Muscle of arm (tissue), 12 donors: ENCODE measurements around the gene WBP1. TPM values are rescaled to one million over a fixed set of nuclear protein-coding genes. Genes with fewer than 3 reads are reported as not detected.
"Not testable (repeated sequence)": the region's sequence is repeated elsewhere in the genome, so short reads cannot be mapped to it uniquely, and the experiment has no call there.

Experiments
- DNase-seq: peaks from one replicate; pipeline ENCODE4 v3.0.0-alpha.2; 2013
- polyA plus RNA-seq, 12 donors: library from polyadenylated mRNA; unstranded; fragments of 120-200 nt; gene quantifications; one replicate each; pipeline ENCODE4 v1.2.1, GENCODE V29; 2013; ENCODE audit not compliant: insufficient read length in 12 of 12

WBP1 gene
- polyA plus RNA-seq, 12 donors = 41.4 to 76.6 (median 52.2) TPM; not detected in 1

DNA sequence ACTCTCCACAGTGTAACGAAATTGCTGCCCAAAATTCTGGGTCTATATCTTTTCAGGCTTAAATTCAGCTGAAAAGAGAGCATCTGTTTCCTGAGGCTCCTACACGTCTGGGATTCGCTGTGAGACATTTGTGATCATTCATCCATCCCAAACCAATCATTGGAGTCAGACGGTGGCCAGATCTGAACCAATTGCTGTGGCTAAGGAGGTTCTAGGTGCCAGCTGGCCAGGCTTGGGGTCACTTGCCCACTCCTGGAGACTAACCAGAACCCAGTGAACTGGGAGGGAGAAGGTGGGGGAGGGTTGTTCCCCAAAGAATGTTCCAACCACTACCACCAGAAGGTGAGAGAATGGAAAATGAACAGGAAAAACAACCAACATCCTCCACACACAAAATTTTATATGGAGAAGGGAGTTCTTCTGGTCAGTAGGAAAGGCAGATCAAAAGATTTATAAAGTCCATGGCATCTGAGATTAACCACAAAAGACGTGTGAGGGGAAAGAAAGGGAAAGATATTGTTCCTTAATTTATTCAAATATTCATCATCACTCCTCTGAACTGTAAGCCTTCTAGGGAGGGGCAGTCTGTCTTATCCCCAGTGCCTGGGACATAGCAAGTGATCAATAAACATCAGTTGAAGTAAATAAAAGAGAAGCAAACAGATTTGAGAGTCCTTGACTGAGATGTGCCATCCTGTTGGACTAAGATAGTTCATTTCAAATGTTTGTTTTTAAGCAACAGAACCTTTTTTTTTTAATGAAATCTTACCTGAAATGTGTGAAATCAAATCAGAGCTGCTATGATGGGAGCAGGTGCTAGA is 13.5 kb upstream of the WBP1 start:
- DNase-seq = no peak

DNA sequence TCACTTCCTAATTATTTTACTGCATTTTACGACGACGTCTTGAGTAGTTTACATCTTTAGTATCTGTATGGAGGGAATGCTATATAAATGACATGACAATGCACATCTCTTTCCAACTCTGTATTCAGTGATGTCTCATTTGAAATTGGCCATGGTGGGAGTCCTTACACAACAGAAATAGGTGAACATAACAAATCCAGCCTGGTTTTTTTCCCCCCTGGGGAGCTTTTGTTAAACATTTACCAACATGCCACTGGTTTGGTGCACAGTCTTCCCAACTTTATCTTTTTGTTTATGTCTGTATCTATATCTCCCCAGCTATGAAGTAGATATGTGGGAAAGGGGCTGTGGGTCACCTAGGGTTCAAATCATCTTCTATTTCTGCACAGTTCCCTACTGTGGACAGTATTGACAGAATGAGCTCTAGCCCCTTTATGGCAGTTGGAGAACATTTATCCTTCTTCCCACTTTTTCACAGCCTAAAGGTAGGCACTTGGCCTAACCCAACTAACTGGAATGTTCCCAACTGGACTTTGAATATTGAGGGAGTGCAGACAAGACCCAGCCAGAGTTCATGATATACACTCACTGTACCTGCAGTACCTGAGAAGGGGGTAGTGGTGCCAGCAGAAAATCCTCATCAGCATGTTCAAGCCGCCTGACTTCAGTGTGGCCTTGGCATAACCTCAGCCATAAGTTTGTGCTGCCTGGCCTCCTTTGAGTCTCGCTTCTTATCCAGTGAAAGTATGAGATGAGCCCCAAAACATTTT is 10.8 kb upstream of the WBP1 start:
- no peak for DNase-seq

DNA sequence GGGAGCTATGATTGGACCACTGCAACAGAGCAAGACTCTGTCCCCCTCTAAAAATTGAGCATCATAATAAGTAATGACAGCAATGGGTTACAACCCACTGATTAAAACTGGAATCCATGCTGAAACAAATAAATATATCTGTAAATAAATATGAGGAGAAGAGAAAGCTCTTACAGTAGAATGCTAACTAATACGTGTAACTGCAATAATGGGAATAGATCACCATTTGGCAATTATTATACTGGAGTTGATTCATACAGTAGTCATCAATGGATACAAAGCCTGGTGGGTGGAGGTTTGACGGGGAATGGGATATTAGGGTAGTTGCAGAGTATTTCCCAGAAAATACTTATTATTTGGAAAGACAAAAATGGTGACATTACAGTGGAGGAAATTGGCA is 9.5 kb upstream of the WBP1 start:
- no peak for DNase-seq

DNA sequence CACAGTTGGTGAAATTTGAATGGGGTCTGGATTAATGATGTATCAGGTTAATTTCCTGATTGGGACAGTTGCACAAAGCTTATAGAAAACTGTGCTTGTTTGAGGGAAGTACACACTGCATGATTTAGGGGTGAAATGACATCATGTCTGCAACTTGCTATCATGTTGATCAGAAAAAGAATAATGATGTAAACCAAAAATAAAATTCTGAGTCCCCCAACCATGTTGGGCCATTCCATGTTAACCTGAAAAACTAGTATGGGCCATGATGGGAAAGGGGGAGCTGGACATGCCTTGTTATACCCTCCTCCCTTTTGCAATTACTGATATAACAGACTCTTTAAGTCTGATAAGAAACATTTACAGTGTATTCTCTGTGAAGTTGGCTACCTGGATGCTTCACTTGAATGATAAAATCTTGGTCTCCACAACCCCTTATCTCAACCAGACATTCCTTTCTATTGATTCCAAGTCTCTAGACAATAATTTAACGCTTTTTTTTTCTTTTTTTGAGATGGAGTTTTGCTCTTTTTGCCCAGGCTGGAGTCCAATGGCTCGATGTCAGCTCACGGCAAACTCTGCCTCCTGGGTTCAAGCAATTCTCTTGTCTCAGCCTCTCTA is 7.6 kb upstream of the WBP1 start:
- no peak for DNase-seq

DNA sequence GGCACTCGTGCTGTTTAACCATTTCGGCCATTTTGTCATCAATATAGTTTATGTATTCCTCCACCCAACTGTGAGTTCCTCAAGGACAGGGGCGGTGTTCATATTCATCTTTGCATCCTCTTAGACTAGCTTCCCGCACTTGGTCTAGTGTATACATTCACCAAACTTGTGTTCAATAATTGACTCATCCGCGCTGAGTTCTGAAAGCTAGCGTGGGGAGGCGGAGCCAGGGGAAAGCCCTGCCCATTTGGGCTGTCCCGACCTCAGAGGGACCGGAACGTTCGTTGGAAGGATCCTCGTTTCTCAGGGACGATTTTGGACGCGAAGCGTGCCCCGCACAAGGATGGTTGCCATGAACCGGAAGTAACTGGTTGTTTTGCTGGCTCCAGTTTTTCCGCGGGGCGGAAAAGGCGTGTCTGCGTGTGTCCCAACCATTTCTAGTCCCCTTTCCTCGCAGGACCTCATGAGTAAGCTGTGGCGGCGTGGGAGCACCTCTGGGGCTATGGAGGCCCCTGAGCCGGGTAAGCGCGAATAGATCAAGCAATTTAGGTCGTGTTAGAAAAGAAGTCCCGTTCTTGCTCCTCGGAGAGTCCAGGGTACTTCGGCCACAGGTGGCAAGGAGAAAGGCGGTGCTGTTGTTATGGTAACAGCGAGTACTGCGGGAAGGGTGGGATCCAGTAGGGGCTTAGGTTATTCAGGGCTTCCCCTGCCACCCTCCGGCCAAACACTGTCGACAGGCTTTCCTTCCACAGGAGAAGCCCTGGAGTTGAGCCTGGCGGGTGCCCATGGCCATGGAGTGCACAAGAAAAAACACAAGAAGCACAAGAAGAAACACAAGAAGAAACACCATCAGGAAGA is 3.4 kb upstream of the WBP1 start, which contains the start of gene INO80B:
Gene INO80B, plus strand, starts transcription at position 434 of the 858 bp plus-strand sequence. Its CDS starts 30 bp downstream, at position 464.
- peak; percentile 99 for DNase-seq

DNA sequence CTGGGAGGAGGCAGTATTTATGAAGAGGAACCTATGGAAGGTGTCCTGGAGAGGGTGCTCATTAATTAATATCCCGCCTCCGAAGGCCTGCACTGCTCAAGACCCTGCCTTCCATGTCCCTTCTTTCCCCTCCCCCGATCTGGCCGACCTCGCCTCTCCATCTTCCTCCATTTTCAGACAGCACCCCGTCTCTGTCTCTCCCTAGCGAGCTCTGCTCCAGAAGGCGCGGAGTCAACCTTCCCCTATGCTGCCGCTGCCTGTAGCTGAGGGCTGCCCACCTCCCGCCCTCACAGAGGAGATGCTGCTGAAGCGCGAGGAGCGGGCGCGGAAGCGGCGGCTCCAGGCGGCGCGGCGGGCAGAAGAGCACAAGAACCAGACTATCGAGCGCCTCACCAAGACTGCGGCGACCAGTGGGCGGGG is 1.1 kb upstream of the WBP1 start:
- no peak for DNase-seq

DNA sequence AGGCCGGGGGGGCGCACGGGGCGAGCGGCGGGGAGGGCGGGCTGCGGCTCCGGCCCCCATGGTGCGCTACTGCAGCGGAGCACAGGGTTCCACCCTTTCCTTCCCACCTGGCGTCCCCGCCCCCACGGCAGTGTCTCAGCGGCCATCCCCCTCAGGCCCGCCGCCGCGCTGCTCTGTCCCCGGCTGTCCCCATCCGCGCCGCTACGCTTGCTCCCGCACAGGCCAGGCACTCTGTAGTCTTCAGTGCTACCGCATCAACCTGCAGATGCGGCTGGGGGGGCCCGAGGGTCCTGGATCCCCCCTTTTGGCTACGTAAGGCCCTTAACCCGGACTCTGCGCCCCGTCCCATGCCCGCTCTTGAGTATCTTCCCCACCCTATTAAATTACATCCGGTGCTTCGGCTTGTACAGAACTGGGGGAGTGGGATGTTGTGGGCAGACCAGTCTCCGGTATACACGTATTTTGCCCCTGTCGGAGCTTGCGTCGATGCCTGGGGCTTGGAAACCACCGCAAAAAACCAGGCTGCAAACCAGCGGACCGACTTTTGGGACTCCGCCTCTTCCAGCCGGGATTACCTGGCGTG is 598 bp upstream of the WBP1 start:
- peak; percentile 71 for DNase-seq

DNA sequence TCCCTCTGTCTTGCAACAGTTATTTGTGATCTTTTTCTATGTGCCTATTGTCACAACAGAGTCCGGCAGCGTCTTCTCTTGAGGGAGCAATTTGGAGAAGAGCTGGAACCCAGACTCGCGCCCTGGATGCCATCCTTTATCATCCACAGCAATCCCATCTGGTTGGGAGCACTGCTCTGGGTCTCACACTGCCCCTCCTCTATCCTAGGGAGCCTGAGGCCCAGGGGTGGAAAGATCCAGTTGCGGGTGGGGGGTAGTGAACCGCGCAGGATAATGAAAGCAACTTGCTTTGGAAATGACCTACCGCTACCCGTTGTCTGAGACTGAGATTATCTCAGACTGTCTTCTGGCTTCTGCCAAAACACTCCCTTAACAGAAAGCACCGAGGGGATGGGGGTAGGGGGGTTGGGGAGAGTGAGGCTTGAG is 713 bp downstream of the WBP1 start:
- DNase-seq = no peak

DNA sequence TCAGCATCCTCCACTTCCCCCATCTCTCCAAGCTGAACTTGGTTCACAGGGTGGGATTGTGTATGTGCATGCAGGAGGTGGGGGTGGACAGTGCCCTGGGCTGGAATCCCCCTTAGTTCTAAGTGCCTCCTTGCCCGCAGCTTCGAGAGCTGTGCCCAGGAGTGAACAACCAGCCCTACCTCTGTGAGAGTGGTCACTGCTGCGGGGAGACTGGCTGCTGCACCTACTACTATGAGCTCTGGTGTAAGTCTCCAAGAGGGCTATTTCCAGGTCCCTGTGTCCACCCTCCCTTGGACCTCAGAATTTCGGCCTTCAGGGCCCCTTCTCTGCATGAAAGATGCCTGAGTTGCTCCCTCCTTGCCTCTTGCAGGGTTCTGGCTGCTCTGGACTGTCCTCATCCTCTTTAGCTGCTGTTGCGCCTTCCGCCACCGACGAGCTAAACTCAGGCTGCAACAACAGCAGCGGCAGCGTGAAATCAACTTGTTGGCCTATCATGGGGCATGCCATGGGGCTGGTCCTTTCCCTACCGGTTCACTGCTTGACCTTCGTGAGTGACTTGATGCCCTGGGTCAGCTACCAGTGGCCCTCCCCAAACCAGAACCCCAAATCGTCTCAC is 1.4 kb downstream of the WBP1 start:
- DNase-seq = not testable (repeated sequence)

DNA sequence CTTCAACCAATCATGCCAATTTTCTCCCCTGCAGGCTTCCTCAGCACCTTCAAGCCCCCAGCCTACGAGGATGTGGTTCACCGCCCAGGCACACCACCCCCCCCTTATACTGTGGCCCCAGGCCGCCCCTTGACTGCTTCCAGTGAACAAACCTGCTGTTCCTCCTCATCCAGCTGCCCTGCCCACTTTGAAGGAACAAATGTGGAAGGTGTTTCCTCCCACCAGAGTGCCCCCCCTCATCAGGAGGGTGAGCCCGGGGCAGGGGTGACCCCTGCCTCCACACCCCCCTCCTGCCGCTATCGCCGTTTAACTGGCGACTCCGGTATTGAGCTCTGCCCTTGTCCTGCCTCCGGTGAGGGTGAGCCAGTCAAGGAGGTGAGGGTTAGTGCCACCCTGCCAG is 1.9 kb downstream of the WBP1 start:
- not testable (repeated sequence) for DNase-seq

DNA sequence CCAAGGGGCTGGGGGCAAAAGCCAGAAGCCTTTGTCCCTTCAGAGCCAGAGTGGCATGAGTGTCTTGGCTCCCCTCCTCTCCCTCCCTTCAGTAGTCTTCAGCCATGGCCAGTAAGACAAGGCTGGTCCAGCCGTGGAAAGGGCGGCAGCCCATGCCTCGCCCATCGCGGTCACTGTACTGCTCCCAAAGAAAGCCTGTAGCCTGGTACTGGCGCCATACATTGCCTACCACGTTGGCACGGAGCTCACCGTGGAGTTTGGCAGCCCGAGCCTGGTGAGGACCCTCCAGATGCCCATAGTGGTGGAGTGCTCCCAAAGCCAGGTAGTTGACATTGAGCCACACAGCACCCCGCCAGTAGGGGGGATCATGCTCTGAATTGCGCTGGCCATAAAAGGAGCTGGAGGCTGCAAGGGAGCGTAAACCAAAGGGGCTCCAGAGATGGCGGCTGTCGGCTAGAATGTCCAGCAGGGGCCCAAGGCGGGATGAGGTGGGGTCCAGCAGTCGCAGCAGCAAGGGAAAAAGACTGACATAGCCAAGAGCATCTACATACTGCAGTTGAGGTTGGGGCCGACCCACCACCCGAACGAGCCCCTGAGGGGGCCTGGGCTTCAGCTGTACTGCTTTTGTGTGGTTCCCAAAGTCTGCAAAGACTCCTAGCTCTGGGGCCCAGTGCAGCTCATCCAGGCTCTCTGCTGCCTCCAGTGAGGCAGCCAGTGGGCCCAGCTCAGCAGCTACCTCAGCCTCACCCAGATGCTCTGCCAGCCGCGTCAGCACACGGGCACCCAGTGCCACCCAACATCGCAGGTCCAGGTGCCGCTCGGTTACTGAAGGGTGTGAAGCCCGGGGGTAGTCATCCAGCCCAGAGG is 3.2 kb downstream of the WBP1 start:
- DNase-seq = no peak

DNA sequence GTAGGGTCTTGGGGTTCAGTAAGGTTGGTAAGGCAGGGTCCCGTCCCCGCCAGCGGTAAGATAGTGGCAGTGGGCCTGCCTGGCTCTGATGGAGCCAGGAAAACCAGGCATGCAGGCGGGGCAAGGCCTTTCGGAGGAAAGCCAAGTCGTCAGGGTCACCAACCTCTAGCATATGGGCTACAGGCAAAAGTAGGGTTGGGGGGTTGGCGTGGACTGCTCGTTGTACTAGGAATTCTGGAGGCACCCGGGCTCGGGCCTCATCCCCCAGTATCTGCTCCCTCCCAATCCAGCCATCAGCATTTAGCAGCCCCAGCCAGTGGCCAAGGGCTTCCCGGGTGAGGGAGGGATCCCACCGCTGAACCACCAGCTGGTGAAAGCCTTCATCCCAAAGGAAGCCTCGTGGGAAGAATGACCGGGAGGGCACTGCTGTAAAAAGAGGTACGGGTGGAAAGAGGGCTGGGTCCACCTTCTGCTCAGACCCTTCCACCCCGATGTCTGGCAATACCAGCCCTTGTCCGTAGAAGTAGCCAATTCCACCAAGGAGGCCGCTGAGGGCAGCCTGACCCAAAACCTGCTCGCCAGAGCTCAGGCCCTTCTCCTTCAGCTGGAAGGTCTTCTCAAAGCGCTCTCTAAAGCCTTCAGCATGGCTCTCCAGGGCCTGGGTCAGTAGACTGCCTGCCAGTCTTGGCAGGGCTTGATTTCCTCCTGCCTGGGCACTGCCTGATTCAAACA is 4.0 kb downstream of the WBP1 start:
- no peak for DNase-seq

DNA sequence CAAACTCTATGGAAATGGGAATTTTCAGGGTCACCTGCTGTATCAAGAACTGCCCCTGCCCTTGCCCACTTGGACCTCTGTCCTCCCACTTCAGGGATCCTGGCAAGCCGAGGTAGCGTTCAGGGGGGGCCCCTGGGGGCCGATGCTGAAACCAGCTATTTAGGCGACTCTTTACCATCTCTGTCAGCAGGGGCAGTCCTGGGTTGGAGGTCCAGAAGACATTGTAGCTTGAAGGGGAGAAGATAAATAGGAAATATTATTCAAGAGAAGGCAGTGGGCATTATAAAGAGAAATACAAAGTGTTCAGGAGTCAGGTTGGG is 4.5 kb downstream of the WBP1 start:
- no peak for DNase-seq

DNA sequence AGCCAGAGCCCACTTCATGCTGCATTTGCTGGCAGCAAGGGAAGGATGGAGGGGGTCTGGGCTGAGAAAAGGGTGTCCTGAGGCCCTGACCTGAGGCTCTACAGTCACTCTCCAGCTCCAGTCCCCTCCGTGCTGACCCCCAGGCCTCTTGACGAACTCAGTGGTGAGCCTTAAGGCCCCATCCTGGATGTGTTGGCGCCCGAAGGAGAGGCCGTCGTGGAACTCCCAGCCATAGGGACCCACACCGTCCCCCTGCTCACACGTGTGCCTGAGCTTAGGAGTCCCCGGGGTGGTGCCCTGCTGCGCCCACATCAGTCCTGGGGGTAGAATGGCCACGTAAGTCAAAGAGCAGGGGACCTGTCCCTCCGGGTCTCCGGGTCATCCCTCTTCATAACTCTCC is 6.2 kb downstream of the WBP1 start:
- no peak for DNase-seq

DNA sequence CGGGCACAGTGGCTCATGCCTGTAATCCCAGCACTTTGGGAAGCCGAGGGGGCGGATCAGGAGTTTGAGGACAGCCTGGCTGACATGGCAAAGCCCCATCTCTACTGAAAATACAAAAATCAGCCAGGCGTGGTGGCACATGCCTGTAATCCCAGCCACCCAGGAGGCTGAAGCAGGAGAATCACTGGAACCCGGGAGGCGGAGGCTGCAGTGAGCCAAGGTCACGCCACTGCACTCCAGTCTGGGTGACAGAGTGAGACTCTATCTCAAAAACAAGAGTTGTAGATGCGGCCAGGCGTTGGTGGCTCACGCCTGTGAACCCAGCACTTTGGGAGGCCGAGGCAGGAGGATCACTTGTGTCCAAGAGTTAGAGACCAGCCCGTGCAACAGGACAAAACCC is 12.5 kb downstream of the WBP1 start:
- not testable (repeated sequence) for DNase-seq

DNA sequence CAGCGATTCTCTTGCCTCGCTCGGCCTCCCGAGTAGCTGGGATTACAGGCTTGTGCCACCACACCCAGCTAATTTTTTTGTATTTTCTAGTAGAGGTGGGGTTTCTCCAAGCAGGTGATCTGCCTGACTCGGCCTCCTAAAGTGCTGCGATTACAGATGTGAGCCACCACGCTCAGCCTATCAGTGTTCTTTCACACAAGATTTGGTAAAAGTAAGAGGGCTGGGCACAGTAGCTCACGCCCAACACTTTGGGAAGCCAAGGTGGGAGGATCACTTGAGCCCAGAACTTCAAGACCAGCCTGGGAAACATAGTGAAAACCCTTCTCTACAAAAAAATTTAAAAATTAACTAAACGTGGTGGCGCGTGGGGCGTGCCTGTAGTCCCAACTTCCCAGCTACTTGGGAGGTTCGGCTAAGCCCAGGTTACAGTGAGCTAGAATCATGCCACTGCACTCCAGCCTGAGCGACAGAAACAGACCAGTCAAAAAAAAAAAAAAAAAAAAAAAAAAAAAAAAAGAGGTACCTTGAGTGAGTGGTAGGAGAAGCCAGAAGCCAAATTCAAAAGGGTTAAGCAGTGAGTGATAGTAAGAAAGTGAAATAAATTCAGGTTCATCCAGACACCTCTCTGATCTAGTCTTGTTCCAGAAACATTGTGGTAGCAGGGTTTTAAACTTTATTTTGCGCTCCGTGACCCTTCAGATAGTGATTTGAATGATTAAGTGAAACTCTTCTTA is 13.3 kb downstream of the WBP1 start:
- DNase-seq = no peak

DNA sequence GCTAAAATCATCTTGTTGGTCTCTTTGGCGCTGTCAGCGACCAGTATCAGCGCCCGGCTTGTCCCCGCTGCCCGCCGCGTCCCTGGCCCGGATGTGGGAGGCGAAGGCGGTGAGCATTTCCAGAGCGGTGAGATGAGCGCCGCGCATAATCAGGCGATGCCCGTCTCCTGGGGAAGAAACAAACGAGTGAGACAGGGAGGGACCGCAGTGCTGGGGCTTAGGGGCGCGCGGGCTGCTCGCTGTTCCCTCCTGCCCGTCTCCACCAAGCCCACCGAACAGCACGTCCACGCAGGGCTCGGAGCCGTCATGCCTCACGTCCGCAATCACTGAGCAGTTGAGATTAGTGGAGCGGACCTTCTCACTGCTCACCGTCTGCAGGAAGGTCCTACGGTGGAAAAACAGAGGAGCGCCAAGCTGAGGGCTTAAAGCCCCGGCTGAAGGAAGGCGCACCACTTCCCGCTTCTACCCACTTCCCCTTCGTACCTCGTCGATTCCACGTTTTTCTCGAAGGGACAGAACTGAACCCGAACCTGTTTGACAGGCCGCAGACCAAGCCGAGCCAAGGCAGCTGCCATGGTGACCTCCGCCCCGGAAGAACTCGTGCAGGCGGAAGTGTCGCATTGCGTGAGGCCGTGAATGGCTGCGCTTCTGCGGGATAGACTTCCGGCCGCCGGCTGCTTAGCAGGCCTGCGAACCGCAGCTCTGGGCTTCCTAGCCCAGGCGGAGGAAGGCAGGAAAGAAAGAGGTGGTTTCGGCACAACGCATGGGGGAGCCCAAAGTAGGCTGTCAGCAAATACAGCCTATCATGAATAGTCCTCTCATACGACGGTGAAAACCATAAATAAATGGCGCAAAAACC is 14.1 kb downstream of the WBP1 start, which contains the start of gene MRPL53:
Gene MRPL53, minus strand, starts transcription at position 595 of the 859 bp plus-strand sequence. Its CDS starts 20 bp downstream, at position 575.
- DNase-seq = peak; percentile 97
